ENCODE data around the gene SORBS1.

Gene SORBS1

DNA sequence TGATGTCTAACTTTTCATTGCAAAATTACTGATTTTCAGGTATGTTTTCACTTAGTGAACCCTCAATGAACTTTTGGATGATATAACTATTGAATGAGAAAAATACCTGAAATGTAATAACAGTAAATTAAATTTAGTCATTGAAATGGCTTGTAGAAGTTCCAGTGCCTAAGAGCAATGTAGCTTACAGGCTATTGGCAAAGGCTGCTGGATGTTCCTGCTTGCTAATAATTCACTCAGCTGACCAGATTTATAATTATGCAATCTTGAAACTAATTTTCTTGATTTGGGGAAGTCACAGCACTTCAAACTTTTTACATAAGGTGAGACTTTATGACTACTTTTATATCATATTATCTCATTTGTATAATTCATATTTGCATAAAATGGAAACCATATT, 73.2 kb downstream of the SORBS1 start:
- intact Hi-C loops (cut with DNase I; ENCODE audit: low total_unique reads): no loop called here
- TF ChIP-seq, protein P1, sequence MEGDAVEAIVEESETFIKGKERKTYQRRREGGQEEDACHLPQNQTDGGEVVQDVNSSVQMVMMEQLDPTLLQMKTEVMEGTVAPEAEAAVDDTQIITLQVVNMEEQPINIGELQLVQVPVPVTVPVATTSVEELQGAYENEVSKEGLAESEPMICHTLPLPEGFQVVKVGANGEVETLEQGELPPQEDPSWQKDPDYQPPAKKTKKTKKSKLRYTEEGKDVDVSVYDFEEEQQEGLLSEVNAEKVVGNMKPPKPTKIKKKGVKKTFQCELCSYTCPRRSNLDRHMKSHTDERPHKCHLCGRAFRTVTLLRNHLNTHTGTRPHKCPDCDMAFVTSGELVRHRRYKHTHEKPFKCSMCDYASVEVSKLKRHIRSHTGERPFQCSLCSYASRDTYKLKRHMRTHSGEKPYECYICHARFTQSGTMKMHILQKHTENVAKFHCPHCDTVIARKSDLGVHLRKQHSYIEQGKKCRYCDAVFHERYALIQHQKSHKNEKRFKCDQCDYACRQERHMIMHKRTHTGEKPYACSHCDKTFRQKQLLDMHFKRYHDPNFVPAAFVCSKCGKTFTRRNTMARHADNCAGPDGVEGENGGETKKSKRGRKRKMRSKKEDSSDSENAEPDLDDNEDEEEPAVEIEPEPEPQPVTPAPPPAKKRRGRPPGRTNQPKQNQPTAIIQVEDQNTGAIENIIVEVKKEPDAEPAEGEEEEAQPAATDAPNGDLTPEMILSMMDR (IDR thresholded peaks at IDR 0.05): no peak
- peak overlapping the region; percentile 55 to 91 for H3K27ac ChIP-seq
- DNase-seq: no peak
- H3K27me3 ChIP-seq: no peaks in the 10 kb centered on the region
- H3K4me3 ChIP-seq: no peak overlapping the region
- peaks cover 0 to 99% (median 43%) of the 10 kb centered on the region in 4 donors for H3K4me1 ChIP-seq
- peaks cover 39 to 63% (median 59%) of the 10 kb centered on the region in 3 donors for H3K36me3 ChIP-seq
- no peaks in the 10 kb centered on the region for H3K9me3 ChIP-seq

DNA sequence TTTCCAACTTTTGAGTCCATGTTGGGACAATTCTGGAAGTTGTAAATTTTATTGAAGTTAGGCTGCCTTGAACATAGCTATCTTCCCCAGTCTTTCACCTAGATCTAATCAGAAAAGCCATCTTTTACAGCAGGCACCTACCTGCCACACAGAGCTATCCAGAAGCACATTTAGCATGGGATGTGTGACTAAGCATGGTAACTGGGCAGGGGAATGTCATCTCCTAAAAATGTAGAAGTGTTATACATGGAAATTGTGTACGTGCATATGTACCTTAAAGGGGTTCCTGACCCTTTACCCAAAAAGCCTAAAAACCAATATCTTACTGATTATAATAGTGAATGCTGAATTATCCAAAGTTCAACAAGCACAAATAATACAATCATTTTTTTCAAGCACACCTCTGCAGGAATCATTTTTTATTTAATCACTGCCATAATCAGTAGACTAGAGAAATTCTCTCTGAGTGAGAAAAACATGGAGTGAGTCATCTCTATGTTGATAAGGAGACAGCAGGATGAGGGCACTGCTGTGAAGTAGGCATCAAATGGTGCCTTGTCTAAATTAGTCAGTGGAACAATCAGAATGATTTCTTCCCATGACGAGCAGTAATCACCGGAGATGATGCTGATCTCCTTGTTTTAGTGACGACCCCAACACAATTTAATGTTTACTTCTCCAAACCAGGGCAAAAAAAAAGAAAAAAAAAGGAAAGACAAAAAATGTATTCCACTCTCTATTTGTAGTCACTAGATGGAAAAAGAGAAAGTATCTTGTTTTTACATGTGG, 75.9 kb downstream of the SORBS1 start:
- H3K36me3 ChIP-seq: peaks cover 39 to 49% (median 48%) of the 10 kb centered on the region in 3 donors
- H3K4me1 ChIP-seq: peaks cover 0 to 99% (median 53%) of the 10 kb centered on the region in 4 donors
- TF ChIP-seq, protein P1 (IDR thresholded peaks at IDR 0.05): no peak
- no peak for DNase-seq
- H3K9me3 ChIP-seq: no peaks in the 10 kb centered on the region
- intact Hi-C loops (cut with DNase I; ENCODE audit: low total_unique reads): no loop called here
- H3K4me3 ChIP-seq: no peak overlapping the region
- H3K27me3 ChIP-seq: no peaks in the 10 kb centered on the region
- peak overlapping the region; percentile 53 to 91 for H3K27ac ChIP-seq

DNA sequence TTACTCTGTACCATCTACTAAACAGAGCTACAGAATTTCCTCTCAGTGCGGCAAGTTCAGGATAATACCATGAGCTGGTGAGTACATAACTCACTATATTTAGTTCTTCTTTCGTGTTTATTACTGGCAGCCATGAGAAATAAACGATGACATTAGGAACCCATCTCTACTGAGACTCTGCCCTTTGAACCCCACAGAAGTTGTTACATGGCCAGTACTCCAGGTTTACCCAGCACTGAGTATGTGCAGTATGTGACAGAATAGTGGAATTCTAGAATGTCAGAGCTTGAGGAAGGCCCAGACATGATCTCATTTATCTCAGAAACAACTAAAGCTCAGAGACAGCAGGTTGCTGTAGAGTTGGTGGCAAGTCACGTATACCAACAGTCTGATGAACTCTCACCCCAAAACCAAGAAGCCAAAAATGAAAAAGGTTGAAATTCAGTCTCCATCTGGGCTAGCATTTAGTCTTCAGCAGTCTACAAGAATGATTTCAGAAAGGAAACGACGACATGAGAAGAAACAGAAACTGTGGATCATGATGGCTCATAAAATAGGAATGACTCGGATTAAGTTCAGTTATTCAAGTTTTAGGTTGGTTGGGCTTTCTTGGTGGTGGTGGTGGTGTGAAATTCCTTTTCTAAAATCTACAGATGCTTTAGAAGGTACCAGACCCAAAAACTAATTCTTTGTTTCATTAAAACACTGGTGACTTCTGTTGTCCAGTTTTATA, 78.5 kb downstream of the SORBS1 start:
- Histone ChIP-seq H3K4me1 (peaks cover 0 to 99% (median 61%) of the 10 kb centered on the region in 4 donors), H3K9me3 (no peaks in the 10 kb centered on the region), H3K36me3 (peaks cover 26 to 34% (median 31%) of the 10 kb centered on the region in 3 donors), H3K27me3 (no peaks in the 10 kb centered on the region), H3K4me3 (no peak overlapping the region), H3K27ac (peak overlapping the region; percentile 87 to 91)
- intact Hi-C loops (cut with DNase I; ENCODE audit: low total_unique reads): no loop called here
- DNase-seq: no peak
- TF ChIP-seq, protein P1 (IDR thresholded peaks at IDR 0.05): no peak

DNA sequence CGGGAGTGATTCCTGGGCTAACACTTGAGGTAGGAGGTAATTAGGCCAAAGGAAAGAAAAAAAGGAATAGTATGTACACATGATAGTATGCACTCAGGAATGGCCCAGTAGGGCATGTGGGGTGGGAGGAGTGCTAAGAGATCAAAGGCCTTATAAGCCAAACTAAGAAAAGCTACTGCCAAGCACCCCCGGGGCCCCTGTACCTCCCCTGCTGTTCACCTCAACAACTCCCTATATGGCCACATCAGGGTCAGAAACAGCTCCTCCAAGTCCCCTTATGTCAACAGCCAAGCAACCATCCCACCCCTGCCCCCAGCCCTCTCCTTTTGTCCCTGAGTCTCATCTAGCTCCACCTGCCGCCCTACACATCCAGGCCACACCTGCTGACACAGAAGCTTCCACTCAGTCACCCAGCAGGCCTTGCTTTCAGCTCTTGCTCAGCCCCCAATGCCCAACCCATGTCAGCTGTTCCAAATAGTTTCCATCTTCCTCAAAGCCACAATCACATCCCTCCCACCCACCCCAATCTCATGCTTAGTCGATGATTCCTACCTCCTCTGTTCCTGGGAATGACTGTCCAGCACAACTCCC, 80.2 kb downstream of the SORBS1 start:
- H3K4me1 ChIP-seq: peaks cover 0 to 100% (median 74%) of the 10 kb centered on the region in 4 donors
- no peak for DNase-seq
- peaks cover 13 to 29% (median 16%) of the 10 kb centered on the region in 3 donors for H3K36me3 ChIP-seq
- H3K9me3 ChIP-seq: no peaks in the 10 kb centered on the region
- TF ChIP-seq, protein P1 (IDR thresholded peaks at IDR 0.05): no peak
- peak overlapping the region in 1 of 2 donors; percentile 0 for H3K4me3 ChIP-seq
- no peaks in the 10 kb centered on the region for H3K27me3 ChIP-seq
- intact Hi-C loops (cut with DNase I; ENCODE audit: low total_unique reads): no loop called here
- H3K27ac ChIP-seq: peak overlapping the region; percentile 87 to 91

DNA sequence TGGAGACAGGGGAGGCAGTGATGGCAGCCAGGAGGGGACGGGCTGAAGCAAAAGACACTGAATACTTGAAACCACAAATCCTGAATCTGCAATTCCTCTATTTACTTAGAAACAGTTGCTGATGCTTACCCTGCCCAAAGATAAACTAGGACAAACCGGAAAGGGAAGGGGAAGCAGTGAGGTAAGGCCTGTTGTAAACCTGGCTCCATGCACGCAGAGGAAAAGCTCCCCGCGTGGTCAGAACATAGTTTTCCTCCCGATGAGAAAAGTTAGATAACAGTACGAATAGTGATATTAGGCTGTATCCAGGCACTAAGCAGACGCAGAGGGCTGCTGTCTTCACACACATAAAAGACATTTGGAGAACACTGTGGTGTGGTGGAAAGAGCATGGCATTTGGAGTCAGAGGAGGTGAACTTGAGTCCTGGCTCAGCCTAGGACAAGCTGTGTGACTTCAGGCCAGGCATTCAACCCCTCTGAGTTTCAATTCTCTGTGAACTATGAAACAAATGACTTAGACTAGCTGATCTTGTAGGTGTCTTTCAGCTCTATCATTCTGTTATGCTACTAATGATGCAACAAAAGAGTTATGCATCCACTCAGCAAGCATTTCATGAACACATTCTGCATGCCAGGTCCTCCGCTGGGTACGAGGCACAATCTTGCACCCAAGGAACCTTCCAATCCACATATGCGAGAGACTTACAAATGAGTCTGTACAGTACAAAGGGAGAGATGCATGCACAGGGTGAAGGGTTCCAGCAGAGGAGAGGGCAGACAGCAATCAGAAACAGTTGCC, 80.9 kb downstream of the SORBS1 start:
- Histone ChIP-seq H3K36me3 (peaks cover 9 to 22% (median 10%) of the 10 kb centered on the region in 3 donors), H3K4me1 (peaks cover 0 to 100% (median 78%) of the 10 kb centered on the region in 4 donors), H3K9me3 (no peaks in the 10 kb centered on the region), H3K27ac (peak overlapping the region; percentile 87 to 91), H3K4me3 (peak overlapping the region in 1 of 2 donors; percentile 0), H3K27me3 (no peaks in the 10 kb centered on the region)
- DNase-seq: peak in 1 of 2 donors; percentile 48
- intact Hi-C loops (cut with DNase I; ENCODE audit: low total_unique reads): no loop called here
- TF ChIP-seq, protein P1 (IDR thresholded peaks at IDR 0.05): no peak
